Endothelial cell of umbilical vein (primary cell): ENCODE data around the gene NME7. TPM values are rescaled to one million over a fixed set of nuclear protein-coding genes. Genes with fewer than 3 reads are reported as not detected.

ENCODE experiments used
- polyA plus RNA-seq, 4 experiments: library from polyadenylated mRNA; depleted of rRNA in 3 of 4; stranded (reverse) in 3 of 4; unstranded in 1 of 4; fragments of >200 nt; gene quantifications; 2 replicates each; pipeline versions ENCODE4 v1.2.1 to v1.2.3, GENCODE V29; 2011 to 2012; ENCODE audit warnings: missing spikeins in 1 of 4
- total RNA-seq: library from RNA; stranded (reverse); gene quantifications from 2 replicates; pipeline ENCODE4 v1.2.3, GENCODE V29; 2021

The NME7 gene
- total and polyA plus RNA-seq, 2 donors (not counting 3 experiments of a cell fraction or from before 2014, with no cell fraction given) = 16.5 to 25.3 TPM

Other genes starting within 250 kb of the NME7 start
- gene BLZF1, start 398 bp upstream of the NME7 start, total RNA-seq = 19.7 and 21.2 TPM in 2 replicates
- gene BLZF1, start 398 bp upstream of the NME7 start, polyA plus RNA-seq = 3.2 and 4.4 TPM in 2 replicates
- gene CCDC181, start 59.7 kb upstream of the NME7 start, total RNA-seq = 0.18 and 0.78 TPM in 2 replicates
- 0.11 and 0.22 TPM in 2 replicates for gene CCDC181, start 59.7 kb upstream of the NME7 start, polyA plus RNA-seq
- 5.4 and 7.0 TPM in 2 replicates for gene SLC19A2, start 118.1 kb upstream of the NME7 start, total RNA-seq
- gene SLC19A2, start 118.1 kb upstream of the NME7 start, polyA plus RNA-seq = 5.2 and 5.3 TPM in 2 replicates
- gene F5, start 218.7 kb upstream of the NME7 start, total RNA-seq = not detected in 2 replicates
- gene F5, start 218.7 kb upstream of the NME7 start, polyA plus RNA-seq = not detected in 2 replicates